Measurements from ENCODE around the gene TET3.

TET3 gene

DNA sequence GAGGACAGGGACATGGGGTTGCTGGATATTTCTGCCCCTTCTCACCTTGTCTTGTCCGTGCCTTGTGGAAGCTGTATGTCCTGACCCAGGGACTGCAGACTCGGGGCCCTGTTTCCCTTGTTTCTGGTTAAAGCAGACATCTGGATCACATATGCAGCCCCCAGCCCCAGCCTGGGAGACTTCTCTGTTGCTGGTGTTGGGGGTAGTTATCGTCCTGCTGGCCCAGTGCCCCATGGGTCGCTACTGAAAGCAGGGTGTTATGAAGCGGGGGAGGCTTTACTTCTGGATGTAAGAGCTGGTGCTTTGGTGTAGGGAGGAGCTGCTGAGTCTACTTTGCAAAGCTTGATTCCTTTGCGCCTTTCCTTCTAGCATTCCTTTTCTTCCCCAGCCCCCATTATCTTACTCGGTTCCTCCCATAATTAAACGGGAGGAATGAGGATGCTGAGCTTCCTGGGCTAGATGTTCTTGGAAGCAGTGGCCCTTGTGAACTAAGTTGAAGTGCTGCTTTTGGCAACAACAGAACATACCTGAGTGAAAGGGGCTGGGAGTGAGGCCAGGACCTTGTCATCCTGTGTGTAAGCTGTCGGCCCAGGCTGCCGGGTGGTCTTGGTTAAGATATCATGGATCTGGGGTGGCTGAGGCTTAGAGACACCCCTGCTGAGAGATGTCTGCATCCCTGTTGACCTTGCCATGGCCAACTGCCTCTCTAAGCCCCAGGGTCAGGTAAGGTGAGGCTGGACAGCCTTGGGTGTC is 3.4 kb downstream of the TET3 start:
- no peak for DNase-seq (ENCODE audit: low read depth)

DNA sequence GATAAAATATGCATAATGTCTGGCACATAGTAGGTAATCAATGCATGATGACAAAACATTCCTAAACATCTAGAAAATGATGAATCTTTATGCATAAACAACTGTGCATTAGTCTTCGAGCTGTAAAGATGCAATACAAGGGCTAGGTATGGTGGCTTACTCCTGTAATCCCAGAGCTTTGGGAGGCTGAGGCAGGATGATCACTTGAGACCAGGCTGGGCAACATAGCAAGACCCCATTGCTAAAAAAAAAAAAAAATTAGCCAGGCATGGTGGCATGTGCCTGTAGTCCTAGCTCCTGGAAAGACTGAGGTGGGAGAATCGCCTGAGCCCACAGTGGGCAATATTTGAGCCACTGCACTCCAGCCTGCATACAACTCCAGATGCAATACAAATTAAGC is 5.3 kb downstream of the TET3 start:
- DNase-seq (ENCODE audit: low read depth) = no peak

DNA sequence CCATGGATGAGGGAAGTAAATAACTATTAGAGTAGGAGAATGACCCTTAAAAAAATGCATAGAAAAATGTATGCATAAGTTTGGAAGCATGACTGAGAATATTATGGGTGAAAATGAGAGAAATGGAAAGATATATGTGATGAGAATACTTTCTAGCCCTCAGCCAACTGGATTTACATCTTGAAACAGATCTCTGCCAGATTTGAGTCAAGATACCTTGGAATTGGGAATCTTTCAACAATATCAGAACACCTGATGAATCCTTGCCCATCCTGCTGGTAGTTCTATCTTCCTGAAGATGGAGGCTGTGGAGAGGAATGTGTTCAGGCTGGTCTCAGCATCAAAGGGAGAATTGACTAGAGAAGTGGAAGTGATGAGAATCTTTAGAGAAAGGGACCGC is 5.8 kb downstream of the TET3 start:
- DNase-seq (ENCODE audit: low read depth) = no peak

DNA sequence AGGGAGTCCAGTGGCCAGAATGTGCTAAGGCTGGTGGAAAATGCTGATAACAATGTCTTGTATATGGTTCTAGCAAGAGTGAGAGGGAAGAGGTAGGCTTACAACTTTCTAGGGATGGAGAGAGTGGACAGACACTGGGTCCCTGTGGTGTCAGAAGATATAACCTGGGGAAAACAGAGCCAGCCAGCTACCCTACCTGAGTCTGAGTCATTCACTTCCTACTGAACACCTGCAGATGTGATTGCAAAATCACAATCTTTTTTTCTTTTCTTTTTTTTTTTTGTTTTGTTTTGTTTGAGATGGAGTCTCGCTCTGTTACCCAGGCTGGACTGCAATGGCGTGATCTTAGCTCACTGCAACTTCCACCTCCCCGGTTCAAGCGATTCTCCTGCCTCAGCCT is 7.3 kb downstream of the TET3 start:
- no peak for DNase-seq (ENCODE audit: low read depth)

DNA sequence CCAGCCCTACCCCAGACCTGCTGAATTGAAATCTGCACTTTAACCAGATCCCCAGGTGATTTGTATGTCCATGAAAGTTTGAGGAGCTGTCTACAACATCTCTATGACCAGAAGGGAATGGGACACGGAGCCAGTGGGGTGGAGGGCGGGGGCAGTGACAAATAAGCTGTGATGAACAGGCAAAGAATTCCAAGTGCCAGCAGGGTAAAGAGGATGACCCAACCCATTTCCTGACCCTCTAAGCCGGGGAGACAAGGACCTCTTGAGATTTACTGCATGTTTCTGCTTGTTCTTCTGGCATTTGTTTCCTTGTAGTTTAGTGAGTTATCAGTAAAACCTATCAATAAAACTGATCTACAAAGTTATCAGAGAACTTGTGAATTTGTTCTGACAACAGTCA is 8.7 kb downstream of the TET3 start:
- no peak for DNase-seq (ENCODE audit: low read depth)

DNA sequence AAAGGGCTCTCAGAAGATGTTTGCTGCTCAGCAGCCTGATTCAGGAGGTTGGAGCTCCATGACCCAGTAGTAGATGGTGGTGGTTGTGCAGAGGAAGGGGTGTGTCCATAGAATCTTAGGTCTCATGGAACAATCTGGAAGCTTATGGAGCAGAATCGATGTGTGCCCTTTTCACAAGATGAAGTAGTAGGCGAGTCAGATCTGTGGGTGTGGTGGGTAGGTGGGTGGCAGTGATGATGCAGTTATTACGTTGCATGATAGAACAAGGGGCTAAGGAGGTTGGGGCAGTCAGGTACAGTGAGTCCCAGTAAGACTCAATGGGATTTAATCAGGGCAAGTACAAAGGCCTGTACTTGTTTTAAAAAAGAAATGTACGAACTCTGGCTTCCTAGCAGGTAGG is 9.1 kb downstream of the TET3 start:
- DNase-seq (ENCODE audit: low read depth) = no peak

DNA sequence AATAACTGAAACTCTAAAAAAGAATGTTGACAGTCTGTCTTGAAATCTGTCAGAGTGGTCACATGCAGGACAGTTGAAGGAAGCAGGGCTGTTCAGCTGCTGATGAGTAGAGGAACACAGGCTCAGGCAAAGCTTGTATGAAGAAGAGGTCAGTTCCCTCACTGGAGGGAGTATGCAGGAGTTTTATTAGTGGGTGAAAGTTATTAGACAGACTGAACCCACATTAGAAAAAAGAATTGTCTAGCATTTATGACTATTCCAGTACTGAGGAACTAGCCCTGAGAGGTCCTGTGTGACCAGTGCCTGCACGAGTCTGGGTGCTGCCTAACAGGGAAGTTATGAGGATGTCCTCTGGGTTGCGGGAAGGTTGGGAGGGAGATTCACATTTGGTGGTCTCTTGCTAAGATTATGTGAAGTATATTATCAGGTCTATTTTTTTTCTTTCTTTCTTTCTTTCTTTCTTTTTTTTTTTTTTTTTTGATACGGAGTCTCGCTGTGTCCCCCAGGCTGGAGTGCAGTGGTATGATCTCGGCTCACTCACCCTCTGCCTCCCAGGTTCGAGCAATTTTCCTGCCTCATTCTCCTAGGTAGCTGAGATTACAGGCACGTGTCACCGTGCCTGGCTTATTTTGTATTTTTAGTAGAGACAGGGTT is 9.6 kb downstream of the TET3 start:
- DNase-seq (ENCODE audit: low read depth) = no peak

DNA sequence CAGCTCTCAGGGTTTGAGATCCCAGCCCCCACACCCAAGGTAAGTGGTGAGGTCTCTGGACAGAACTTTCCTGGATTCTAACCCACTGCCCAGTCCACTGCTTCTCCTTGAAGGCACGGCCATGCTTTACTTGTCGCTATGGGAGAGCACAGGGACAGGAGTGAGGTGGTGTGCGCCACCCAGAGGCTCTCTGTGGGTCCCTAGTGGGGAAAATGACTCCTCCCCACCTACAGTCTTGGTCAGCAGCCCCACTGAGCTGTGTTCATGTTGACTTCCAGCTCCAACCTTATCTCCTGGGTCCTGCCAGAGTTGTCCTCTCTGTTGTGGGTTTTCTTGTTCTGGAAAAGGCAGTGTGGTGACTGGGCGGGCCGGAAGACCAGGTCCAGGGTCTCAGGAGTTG is 11.1 kb downstream of the TET3 start:
- DNase-seq (ENCODE audit: low read depth) = no peak

DNA sequence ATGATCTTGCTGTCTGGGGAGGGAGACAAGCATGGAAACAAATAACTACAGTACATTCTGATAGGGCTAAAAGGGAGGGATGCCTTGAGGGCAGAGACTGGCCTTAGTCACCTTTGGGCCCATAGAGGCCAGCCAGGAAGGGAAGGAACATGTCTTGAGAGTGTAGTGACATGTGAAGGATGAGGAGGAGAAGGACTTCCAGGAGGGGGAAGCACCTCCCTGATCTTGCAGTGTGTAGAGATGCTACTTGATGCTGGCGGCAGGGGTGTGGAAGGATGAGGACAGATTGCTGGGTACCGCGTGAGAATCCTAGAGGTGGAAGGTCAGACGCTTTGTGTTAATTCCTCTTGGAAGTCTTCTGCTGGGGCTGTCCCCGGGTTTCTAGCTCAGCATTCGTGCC is 13.1 kb downstream of the TET3 start:
- DNase-seq (ENCODE audit: low read depth) = no peak

DNA sequence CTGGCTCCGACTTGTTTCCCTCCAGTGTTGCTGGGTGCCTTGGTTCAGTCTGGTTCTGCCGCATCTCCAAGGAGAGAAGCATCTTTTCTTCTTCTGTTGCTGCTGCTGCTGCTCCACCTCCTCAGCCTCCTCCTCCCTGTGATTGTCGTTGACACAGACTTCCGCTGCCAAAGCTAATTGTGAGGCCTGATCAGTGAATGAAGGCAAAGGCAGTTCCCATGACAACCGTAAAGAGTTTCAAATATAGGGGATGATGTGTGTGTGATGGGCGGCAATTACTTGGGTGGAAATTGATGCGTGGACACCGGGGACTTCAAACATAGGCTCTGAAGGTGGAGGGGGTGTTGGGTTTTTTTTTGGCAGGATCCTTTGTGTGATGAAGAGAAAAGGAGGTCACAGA is 13.7 kb downstream of the TET3 start:
- no peak for DNase-seq (ENCODE audit: low read depth)

DNA sequence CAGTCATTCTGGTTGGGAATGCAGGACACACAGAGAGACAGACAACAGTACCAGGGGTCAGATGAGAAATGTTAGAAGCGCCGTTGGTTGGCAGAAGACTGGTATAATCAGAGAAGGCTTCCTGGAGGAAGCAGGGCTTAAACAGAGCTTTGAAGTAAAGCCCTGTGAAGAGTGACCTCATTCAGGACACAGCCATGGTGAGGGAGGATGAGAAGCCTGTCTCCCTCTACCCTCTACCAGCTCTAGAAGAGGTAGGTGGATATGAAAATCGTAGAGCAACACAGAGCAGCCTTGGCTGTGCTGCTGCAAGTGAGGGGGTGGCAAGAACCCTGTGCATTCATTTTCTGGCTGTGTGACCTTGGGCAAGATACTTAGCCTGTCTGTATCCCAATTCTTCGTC is 14.2 kb downstream of the TET3 start:
- DNase-seq (ENCODE audit: low read depth) = no peak

DNA sequence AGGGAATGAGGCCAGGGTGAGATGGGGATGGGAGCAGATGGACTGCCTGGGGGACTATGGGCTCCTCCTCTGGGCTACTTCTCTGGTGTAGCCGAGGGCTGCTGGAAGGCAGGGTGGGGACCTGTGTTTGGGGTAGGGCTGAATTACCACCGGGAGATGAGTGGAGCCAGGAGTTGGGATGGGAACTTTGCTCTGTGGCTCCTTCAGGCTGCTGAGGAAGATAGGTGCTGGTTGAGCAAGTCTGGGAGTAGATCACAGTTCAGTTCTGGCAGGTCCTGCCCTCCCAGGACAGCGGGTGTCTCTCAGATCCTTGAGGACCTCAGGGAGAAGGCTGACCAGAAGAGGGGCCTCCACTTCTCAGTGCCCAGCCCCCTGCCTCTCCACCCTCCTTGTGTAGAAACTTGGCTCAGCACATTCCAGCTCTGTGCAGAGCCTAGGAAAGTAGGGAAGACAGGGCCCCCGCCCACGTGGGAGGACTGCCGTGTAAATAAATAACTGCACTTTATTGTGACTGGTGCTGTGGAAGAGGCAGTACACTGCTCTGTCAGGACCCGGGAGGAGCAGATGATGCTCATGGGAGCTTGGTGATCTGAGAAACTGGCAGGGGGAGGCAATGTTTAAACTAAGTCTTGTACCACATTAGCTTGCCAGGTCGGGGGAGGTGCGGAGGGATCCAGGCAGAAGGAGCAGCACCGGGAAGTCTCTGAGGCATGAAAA is 15.3 kb downstream of the TET3 start:
- DNase-seq (ENCODE audit: low read depth) = peak; percentile 13

DNA sequence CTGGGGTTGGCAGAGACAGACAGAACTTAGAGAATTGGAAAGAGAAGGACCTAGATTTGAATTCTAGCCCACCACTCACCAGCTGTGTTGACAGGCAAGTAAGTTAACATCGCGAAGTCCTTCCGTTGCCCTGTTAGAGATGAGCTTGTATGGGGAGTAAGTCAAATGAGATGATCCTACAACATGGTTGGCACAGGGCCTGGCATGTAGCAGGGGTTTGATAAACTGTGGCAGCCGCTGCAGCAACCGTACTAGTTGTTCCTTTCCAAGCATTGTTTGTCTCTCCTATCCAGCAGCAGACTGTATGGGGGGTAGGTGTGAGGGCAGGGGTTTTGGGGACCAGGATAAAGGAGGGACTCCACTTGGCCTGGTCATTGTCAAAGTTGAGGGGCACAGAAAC is 16.0 kb downstream of the TET3 start:
- no peak for DNase-seq (ENCODE audit: low read depth)

DNA sequence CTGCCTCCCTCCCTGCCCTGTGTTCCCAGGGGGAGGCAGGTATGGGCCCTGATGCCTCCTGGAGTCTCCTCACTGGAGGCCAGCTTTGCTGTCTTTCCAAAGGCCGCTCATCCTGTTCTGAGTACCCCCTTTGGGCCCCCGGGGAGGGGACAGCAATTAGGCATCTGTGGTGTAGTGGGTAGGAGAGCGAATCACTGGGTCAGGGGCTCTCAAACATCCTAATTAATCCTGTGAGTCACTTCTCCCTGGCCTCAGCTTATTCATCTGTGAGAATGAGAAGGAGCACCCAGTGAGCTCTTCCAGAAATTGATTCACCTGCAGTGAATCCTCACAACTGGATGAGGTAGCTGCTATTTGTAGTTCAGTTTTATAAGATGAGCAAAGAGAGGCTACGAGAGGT is 16.4 kb downstream of the TET3 start:
- DNase-seq (ENCODE audit: low read depth) = no peak

DNA sequence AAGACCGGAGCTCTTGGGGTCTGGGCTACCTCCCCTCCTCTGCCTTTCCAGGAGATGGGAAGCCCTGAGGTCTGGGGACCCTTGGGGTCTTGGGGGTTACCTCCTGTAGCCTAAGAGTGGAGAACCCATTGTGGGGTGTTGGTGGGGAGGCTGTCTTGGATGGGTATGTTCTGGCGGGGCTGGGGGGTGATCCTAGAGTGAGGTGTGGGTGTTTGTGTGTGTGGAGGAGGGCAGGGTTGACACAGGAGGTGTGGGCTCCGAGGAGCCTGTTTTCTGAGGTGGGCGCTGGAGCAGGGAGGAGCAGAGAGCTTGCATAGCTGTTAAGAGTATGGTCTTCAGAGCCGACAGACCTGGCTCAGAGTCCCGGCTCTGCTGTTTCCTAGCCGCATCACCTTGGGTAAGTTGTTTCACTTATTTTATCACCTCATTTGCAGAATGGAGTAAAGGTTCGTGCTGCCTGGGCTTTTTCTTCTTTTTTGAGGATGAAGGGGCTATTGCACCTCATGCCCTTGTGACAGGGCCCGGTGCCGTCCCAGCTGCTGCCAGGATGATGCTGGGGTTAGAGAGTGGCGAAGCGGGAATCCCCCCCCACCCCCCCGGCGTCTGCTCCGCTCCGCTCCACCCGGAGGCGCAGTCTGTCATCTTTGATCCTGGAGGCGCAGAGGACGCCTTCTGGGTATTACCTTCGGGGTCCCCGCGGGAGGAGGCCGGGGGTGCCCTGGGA is 17.2 kb downstream of the TET3 start:
- no peak for DNase-seq (ENCODE audit: low read depth)

DNA sequence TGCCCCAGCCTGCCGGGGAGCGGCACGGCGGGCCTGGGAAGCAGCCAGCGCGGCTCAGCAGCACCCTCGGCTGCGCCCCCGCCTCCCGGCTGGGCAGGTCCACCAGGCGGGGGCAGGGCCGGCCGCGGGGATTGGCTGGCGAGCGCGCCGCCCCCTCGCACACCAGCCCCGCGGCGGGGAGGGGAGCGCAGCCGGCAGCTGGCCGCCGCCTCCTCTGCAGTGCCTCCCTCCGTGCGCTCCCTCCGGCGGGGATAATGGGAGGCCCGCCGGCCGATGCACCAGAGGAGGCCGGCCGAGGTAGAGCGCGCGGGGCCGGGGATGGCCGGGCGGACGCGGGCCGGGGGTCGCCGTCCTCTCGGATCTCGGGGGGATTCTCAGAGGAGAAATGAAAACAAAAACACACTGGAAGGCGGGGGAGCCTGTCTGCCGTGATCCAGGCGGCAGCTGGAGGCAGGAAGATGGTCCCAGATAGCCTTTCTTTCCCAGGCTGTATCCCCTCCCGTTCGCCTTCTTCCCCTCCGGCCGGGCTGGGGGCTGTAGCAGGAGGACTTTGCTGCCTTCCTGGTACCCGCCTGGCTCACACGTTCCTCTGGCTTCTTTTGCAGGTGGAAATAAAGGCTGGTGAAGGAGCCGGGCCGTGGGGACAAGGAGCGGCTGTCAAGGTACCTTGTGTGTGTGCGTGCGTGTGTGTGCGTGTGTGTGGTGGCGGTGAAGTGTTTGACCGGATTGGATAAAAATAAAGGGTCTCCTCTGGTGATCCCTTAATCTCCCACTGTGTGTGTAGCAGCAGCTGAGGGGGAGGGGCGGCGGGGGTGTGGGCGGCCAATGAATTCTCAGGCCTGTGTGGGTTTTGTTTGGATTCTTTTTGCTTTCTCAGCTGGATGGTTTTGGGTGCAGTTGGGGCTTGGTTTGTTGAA is 18.1 kb downstream of the TET3 start:
- DNase-seq (ENCODE audit: low read depth) = peak; percentile 22

DNA sequence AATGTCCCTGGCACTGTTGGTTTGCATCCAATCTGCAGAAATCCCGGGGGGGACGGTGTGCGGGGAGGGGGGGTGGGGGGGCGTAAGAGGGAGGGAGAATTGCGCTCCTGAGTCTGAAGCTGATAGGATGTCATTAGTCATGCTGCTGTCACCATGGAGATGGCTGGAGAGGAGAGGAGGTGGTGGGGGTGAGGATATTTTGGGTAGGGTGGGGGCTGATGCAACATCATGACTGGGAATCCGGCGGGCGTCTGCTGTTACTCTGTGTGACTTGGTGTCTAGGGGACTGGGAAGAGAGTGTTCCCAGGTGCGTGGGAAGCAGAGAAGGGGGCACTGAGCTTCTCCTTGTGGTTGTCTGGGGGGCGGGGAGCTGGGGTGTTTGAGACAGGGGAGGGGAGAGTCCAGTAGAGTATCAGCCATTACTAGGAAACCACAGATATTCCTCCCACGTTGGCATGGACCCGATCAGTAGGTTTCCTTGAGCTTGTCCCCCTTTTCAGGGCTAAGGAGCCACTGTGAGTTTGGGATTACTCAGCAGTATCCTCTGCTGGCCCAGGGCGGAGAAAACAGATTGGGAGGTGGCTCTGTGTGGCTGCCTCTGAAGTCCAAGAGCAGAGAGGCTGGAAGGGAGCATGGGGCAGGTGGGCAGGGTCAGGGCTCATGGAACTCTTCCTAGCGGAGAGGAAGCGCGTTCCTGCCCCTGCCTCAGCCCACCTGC is 18.9 kb downstream of the TET3 start:
- DNase-seq (ENCODE audit: low read depth) = peak; percentile 54

DNA sequence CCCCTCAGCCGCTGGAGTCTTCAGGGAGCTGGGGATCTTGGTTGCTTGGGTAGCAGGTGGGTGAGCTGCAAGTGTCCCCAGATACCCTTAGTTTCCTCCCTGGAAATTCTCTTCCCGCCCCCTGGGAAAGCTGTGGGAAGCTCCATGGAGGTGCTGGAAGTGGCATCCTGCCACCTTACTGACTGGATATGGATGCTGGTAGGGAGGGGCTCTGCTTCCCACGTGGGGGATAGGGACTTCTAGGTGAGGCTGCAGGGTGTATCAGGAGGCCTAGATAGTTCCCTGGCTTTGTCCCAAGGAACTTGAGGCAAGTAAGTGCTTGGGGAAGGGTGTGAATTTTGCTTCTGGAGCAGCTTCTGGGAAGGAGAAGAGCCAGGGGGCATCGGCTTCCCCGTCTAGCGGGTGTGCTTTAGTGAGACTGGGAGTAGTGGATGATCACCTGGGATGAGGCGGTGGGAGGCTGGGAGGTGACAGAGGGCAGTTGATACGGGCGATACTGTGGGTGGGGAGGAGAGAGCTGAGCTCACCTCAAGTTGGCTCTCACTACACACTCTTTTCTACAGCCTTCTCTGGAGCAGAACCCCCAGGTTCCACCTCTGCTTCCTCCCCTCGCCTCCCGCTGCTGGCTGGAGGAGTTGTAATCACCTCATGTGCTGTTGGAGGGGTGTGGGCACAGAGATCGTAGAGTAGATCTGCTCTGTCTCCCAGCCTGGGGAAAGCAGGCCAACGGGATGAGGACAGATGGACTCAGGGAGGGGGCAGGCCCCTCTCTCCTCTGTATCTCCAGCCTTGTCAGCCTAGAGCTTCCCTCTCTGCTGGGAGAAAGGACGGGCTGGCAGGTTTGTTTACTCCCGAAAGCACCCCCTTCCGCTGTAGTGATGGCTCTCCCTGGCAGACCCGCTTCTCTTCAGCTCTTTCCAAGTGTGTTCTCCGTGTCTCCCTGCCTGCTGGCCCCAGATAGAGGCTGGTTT is 19.8 kb downstream of the TET3 start:
- DNase-seq (ENCODE audit: low read depth) = no peak

DNA sequence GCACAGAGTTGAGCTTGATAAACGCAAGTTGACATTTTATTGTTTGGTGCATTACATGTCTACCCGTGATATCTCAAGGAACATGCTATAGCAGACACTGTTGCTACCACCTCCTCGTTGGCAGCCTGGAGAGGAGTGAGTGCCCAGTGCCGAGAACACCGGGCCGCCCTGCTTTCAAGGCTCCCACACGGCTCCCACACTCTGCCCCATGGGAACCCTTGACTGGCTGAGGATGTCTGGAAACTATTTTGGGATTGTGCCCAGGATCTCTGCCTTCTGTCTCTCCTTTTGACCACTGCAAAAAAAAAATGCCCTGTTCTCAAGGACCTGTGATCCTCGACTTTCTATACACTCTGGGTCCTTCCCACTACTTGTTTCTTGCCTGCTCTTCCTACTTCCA is 21.1 kb downstream of the TET3 start:
- DNase-seq (ENCODE audit: low read depth) = no peak

DNA sequence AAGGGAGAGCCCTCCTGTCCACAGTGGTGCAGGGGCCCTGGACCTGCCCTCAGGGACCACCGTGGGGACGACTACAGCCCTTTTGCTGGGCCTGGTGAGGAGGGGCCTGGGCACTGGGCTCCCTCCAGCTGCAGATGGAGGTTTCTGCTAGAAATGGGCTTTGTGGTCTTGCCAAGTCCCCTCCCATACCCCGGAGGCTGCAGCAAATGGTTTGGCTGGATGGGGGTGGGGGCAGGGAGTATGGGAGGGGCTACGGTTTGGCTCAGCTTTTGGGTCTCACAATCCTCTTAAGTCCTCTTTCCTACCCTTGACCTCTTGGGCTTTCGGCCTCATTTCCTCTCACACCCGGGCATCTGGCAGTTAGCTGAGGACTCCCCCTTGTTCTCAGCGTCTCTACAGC is 21.7 kb downstream of the TET3 start:
- DNase-seq (ENCODE audit: low read depth) = no peak
